ENCODE data around the gene FAM170A. TPM values are rescaled to one million over a fixed set of nuclear protein-coding genes. Genes with fewer than 3 reads are reported as not detected.

FAM170A gene
- total RNA-seq, 1 donor from 2014 or later: not detected

- no peaks in the 10 kb centered on the region for H3K9me3 ChIP-seq
- no peak overlapping the region for H3K27ac ChIP-seq
- DNase-seq (ENCODE audit: extremely low spot score in 2 of 2): no peak
- intact Hi-C loops (cut with DNase I): no loop called here
- H3K4me1 ChIP-seq: no peaks in the 10 kb centered on the region
- no peaks in the 10 kb centered on the region for H3K27me3 ChIP-seq
- H3K36me3 ChIP-seq: no peaks in the 10 kb centered on the region
- TF ChIP-seq CTCF (IDR thresholded peaks at IDR 0.05) (no peak), POLR2A (IDR thresholded peaks at IDR 0.05) (no peak), POLR2AphosphoS5 (IDR thresholded peaks at IDR 0.05; ENCODE audit: insufficient read depth in 1 of 2, low read depth in 1 of 2) (no peak)
- H3K4me3 ChIP-seq: no peak overlapping the region
These were observed 50.7 kb downstream of the FAM170A start for GRCh38 chr5:119680080-119680479.

GRCh38 chr5:119681734-119682133 lies 52.4 kb downstream of the FAM170A start:
- intact Hi-C loops (cut with DNase I): no loop called here
- H3K9me3 ChIP-seq: no peaks in the 10 kb centered on the region

GRCh38 chr5:119682372-119682771 lies 53.0 kb downstream of the FAM170A start:
- no peaks in the 10 kb centered on the region for H3K36me3 ChIP-seq
- no peak for TF ChIP-seq POLR2AphosphoS5 (IDR thresholded peaks at IDR 0.05; ENCODE audit: insufficient read depth in 1 of 2, low read depth in 1 of 2)
- H3K4me1 ChIP-seq: no peaks in the 10 kb centered on the region
- no peak overlapping the region for H3K27ac ChIP-seq
- no peak for DNase-seq (ENCODE audit: extremely low spot score in 2 of 2)
- intact Hi-C loops (cut with DNase I): no loop called here
- H3K4me3 ChIP-seq: no peak overlapping the region
- H3K9me3 ChIP-seq: no peaks in the 10 kb centered on the region
- H3K27me3 ChIP-seq: no peaks in the 10 kb centered on the region

More at GRCh38 chr5:119681734-119682133, 52.4 kb downstream of the FAM170A start:
- TF ChIP-seq POLR2A (IDR thresholded peaks at IDR 0.05) (no peak), POLR2AphosphoS5 (IDR thresholded peaks at IDR 0.05; ENCODE audit: insufficient read depth in 1 of 2, low read depth in 1 of 2) (no peak), CTCF (IDR thresholded peaks at IDR 0.05) (no peak)
- H3K36me3 ChIP-seq: no peaks in the 10 kb centered on the region
- no peak overlapping the region for H3K4me3 ChIP-seq
- no peak overlapping the region for H3K27ac ChIP-seq
- DNase-seq (ENCODE audit: extremely low spot score in 2 of 2): no peak
- no peaks in the 10 kb centered on the region for H3K4me1 ChIP-seq
- H3K27me3 ChIP-seq: no peaks in the 10 kb centered on the region

Other genes starting within 250 kb of the FAM170A start
- 137 TPM for gene HSD17B4, start 177.1 kb upstream of the FAM170A start, total RNA-seq

Measured in vagina (tissue), 2 donors.